ENCODE measurements around the gene MRPL40.

DNA sequence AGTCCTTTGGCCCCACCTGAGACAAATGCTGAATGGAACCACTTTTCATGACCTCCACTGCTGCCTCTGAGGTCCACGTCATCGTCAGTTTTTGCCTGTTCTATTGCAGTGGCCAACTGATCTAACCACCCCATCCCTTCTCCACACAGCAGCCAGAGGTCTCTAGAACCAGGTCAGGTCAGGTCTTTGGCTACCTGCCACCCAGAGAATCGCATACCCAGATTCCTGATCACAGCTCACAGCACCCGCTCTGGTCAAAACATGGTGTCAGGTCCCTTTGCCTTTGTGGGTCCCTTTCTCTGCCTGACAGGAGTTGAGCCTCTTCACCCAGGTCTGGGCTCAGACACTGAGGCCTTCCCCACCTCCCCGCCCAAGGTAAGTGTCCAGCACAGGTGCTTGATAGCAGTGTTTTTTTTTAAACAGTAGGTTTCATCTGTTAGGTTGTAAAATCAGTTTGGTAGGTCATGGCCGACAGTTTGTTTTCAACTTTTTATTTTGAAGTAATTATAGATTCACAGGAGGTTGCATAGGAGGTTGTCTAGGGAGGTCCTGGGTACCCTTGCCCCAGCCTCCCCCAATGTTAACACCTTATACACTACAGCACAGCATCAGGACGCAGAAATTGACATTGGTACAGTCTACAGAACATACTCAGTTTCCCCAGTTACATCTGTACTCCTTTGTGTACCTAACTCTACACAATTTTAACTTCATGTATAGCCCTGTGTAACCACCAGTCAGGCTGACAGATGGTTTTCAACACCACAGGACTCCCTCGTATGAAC lies 8.3 kb downstream of the MRPL40 start:
- TF ChIP-seq TAF1 (IDR thresholded peaks at IDR 0.05; ENCODE audit: borderline replicate concordance, insufficient read depth, low read length) (no peak), POLR2AphosphoS5 (IDR thresholded peaks at IDR 0.05; ENCODE audit: low read depth, low read length) (no peak), FOXP2 (optimal IDR thresholded peaks at IDR 0.05; ENCODE audit: borderline replicate concordance, extremely low read depth, extremely low read length, insufficient read depth) (no peak), SIN3A (IDR thresholded peaks at IDR 0.05; ENCODE audit: borderline replicate concordance, insufficient read depth, low read length) (no peak)
- TF ChIP-seq, protein P1, sequence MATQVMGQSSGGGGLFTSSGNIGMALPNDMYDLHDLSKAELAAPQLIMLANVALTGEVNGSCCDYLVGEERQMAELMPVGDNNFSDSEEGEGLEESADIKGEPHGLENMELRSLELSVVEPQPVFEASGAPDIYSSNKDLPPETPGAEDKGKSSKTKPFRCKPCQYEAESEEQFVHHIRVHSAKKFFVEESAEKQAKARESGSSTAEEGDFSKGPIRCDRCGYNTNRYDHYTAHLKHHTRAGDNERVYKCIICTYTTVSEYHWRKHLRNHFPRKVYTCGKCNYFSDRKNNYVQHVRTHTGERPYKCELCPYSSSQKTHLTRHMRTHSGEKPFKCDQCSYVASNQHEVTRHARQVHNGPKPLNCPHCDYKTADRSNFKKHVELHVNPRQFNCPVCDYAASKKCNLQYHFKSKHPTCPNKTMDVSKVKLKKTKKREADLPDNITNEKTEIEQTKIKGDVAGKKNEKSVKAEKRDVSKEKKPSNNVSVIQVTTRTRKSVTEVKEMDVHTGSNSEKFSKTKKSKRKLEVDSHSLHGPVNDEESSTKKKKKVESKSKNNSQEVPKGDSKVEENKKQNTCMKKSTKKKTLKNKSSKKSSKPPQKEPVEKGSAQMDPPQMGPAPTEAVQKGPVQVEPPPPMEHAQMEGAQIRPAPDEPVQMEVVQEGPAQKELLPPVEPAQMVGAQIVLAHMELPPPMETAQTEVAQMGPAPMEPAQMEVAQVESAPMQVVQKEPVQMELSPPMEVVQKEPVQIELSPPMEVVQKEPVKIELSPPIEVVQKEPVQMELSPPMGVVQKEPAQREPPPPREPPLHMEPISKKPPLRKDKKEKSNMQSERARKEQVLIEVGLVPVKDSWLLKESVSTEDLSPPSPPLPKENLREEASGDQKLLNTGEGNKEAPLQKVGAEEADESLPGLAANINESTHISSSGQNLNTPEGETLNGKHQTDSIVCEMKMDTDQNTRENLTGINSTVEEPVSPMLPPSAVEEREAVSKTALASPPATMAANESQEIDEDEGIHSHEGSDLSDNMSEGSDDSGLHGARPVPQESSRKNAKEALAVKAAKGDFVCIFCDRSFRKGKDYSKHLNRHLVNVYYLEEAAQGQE (IDR thresholded peaks at IDR 0.05; ENCODE audit: insufficient read depth in 1 of 2, low read depth in 2 of 2, low read length in 2 of 2), result no peak

Data from PFSK-1 (cell line).